ENCODE data around the gene SHB.

Gene SHB

GRCh38 chr9:37876376-37876775 is 192.7 kb downstream of the SHB start:
- no peak for DNase-seq

DNA sequence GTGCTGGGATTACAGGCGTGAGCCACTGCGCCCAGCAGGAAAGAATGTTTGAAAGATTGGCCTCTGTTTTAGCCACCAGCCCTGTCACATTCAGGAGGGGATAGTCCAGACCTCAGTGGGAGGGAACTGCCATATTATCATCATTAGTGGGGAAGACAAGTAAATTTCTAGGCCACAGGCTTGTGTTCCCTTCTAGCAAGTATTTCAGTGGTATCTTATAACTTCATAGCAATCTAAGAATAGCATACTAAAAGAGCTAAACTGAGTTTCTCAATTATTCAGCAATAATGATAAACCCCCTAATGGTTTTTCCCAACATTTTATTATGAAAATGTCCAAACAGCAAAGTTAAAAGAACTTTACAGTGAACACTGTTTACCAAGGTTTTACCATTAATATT is 195.1 kb downstream of the SHB start:
- no peak for DNase-seq

GRCh38 chr9:37870799-37871176 is 198.2 kb downstream of the SHB start:
- no peak for DNase-seq

DNA sequence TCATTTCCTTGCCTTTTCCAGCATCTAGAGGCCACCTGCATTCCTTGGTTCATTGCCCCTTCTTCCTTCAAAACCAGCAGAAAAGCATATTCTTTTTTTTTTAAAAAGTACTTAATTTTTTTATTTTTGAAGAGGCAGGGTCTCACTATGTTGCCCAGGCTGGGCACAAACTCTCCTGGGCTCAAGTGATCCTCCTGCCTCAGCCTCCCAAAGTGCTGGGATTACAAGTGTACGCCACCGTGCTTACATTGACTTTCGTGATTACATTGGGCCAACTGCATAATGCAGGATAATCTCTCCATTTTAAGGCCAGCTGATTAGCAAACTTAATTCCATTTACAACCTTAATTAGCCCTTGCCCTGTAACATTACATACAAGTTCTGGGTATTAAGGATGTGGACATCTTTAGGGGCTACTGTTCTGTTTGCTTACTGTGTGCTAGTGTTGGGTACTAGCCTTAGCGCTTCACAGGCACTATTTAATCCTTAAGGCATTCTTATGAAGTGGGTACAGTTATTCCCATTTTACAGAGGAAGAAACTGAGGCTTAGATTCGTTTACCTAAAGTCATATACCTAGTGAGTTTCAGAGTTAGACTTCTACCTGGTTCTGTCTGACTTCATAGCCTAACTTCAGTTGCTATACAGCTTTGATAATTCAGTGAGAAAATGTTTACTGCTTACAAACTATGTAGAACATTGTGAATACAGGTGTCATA is 198.8 kb downstream of the SHB start:
- no peak for DNase-seq

All from NCI-H526 (cell line).